Hematopoietic multipotent progenitor cell treated with erythropoietin and hydrocortisone succinate and interleukin-3 and kit ligand, for 15 days (in vitro differentiated cells): ENCODE measurements around the gene RAPGEF4.

Experiments
- DNase-seq: peaks from one replicate; pipeline ENCODE4 v3.0.0-alpha.2; 2015; ENCODE audit warnings: low spot score

RAPGEF4 gene

GRCh38 chr2:172861656-172862476, 126.2 kb downstream of the RAPGEF4 start:
- DNase-seq, result no peak

GRCh38 chr2:172863341-172863740, 127.7 kb downstream of the RAPGEF4 start:
- DNase-seq, result no peak

GRCh38 chr2:172864182-172864581, 128.5 kb downstream of the RAPGEF4 start:
- peak; percentile 10 for DNase-seq

- DNase-seq, result no peak
These were observed 129.8 kb downstream of the RAPGEF4 start for GRCh38 chr2:172865422-172865821.

- no peak for DNase-seq
These were observed 134.2 kb downstream of the RAPGEF4 start for GRCh38 chr2:172869861-172870260.

- no peak for DNase-seq
These were observed 134.8 kb downstream of the RAPGEF4 start for GRCh38 chr2:172870396-172870795.

GRCh38 chr2:172877826-172878225, 142.2 kb downstream of the RAPGEF4 start:
- DNase-seq, result no peak

GRCh38 chr2:172878260-172878659, 142.6 kb downstream of the RAPGEF4 start:
- DNase-seq, result no peak

- no peak for DNase-seq
These were observed 148.7 kb downstream of the RAPGEF4 start for GRCh38 chr2:172884336-172884735.

GRCh38 chr2:172885996-172886395, 150.4 kb downstream of the RAPGEF4 start:
- no peak for DNase-seq

GRCh38 chr2:172887280-172887679, 151.6 kb downstream of the RAPGEF4 start:
- DNase-seq, result no peak

- DNase-seq, result no peak
These were observed 153.3 kb downstream of the RAPGEF4 start for GRCh38 chr2:172888714-172889669.

- DNase-seq, result no peak
These were observed 154.3 kb downstream of the RAPGEF4 start for GRCh38 chr2:172889768-172890430.

- DNase-seq, result no peak
These were observed 157.5 kb downstream of the RAPGEF4 start for GRCh38 chr2:172893111-172893510.

GRCh38 chr2:172893671-172894070, 158.0 kb downstream of the RAPGEF4 start:
- no peak for DNase-seq

- DNase-seq, result no peak
These were observed 159.2 kb downstream of the RAPGEF4 start for GRCh38 chr2:172894689-172895387.

- no peak for DNase-seq
These were observed 161.0 kb downstream of the RAPGEF4 start for GRCh38 chr2:172896661-172897081.

GRCh38 chr2:172900871-172901270, 165.2 kb downstream of the RAPGEF4 start:
- DNase-seq, result no peak

- DNase-seq, result no peak
These were observed 166.3 kb downstream of the RAPGEF4 start for GRCh38 chr2:172901913-172902312.

- DNase-seq, result no peak
These were observed 168.6 kb downstream of the RAPGEF4 start for GRCh38 chr2:172904236-172904635.

- no peak for DNase-seq
These were observed 170.5 kb downstream of the RAPGEF4 start for GRCh38 chr2:172905937-172906811.
